Nucleus accumbens (tissue), 56 donors: ENCODE measurements around the gene CLDN16.

Experiments
- DNase-seq, 56 donors: peaks; one replicate each; lab custom pipeline; 2025; lab: John Stamatoyannopoulos, UW

The CLDN16 gene

GRCh38 chr3:190433626-190434025 lies 45.7 kb downstream of the CLDN16 start:
- no peak for DNase-seq

- DNase-seq = no peak
Measured at GRCh38 chr3:190435618-190436017, 47.7 kb downstream of the CLDN16 start.

- no peak for DNase-seq
Measured at GRCh38 chr3:190436331-190436730, 48.4 kb downstream of the CLDN16 start.

GRCh38 chr3:190442240-190442639 lies 54.3 kb downstream of the CLDN16 start:
- no peak for DNase-seq

- DNase-seq = no peak
Measured at GRCh38 chr3:190443257-190443656, 55.3 kb downstream of the CLDN16 start.

- no peak for DNase-seq
Measured at GRCh38 chr3:190444006-190444405, 56.0 kb downstream of the CLDN16 start.

- no peak for DNase-seq
Measured at GRCh38 chr3:190444576-190445145, 56.7 kb downstream of the CLDN16 start.

GRCh38 chr3:190446573-190447279 lies 58.8 kb downstream of the CLDN16 start:
- no peak for DNase-seq

GRCh38 chr3:190448256-190448655 lies 60.3 kb downstream of the CLDN16 start:
- no peak for DNase-seq

GRCh38 chr3:190449801-190450200 lies 61.8 kb downstream of the CLDN16 start, which contains the start of gene TMEM207:
TMEM207 (minus strand) TSS chr3:190449901; CDS start chr3:190449809, 92 bp downstream.
- DNase-seq = no peak

GRCh38 chr3:190455828-190456227 lies 67.9 kb downstream of the CLDN16 start:
- no peak for DNase-seq

- DNase-seq = no peak
Measured at GRCh38 chr3:190456770-190457169, 68.8 kb downstream of the CLDN16 start.

- no peak for DNase-seq
Measured at GRCh38 chr3:190458040-190458439, 70.1 kb downstream of the CLDN16 start.
